Measurements from ENCODE around the gene C16orf54.

GRCh38 chr16:29696881-29697331 lies 48.9 kb downstream of the C16orf54 start:
- TF ChIP-seq ZBTB7A (tag by site-specific recombination; IDR thresholded peaks at IDR 0.05; ENCODE audit: low read depth) = no peak
- TF ChIP-seq CTCF (tag by site-specific recombination; IDR thresholded peaks at IDR 0.05) = no peak
- TF ChIP-seq ZFP37 (tag by site-specific recombination; IDR thresholded peaks at IDR 0.05) = no peak
- no peak for TF ChIP-seq ZNF449 (tag by site-specific recombination; IDR thresholded peaks at IDR 0.05)
- no peak for TF ChIP-seq ZBTB49 (tag by site-specific recombination; IDR thresholded peaks at IDR 0.05; ENCODE audit: low read depth)
- no peak for TF ChIP-seq ZNF416 (tag by site-specific recombination; IDR thresholded peaks at IDR 0.05)
- no peak for TF ChIP-seq ATF2 (tag by site-specific recombination; IDR thresholded peaks at IDR 0.05; ENCODE audit: low read depth)
- no peak for TF ChIP-seq ZNF549 (tag by site-specific recombination; IDR thresholded peaks at IDR 0.05)
- no peak for TF ChIP-seq ELK4 (IDR thresholded peaks at IDR 0.05; ENCODE audit: borderline replicate concordance, low read depth, low read length)
- no peak for TF ChIP-seq ZNF140 (tag by site-specific recombination; IDR thresholded peaks at IDR 0.05)

All from HEK293 (cell line).